NT2/D1 (cell line): ENCODE measurements around the gene POLR2L.

Experiments
- SUZ12 ChIP-seq: IDR thresholded peaks from 2 replicates; pipeline ENCODE4 v1.6.1; 2011; ENCODE audit not compliant: insufficient read length, insufficient read depth; ENCODE audit errors: extremely low read depth
- YY1 ChIP-seq: IDR thresholded peaks from 2 replicates; pipeline ENCODE4 v1.6.1; 2011; ENCODE audit not compliant: insufficient read length, insufficient read depth
- ZNF274 ChIP-seq: IDR thresholded peaks from 2 replicates; pipeline ENCODE4 v1.6.1; 2011; ENCODE audit warnings: mild to moderate bottlenecking, low read depth, low read length

DNA sequence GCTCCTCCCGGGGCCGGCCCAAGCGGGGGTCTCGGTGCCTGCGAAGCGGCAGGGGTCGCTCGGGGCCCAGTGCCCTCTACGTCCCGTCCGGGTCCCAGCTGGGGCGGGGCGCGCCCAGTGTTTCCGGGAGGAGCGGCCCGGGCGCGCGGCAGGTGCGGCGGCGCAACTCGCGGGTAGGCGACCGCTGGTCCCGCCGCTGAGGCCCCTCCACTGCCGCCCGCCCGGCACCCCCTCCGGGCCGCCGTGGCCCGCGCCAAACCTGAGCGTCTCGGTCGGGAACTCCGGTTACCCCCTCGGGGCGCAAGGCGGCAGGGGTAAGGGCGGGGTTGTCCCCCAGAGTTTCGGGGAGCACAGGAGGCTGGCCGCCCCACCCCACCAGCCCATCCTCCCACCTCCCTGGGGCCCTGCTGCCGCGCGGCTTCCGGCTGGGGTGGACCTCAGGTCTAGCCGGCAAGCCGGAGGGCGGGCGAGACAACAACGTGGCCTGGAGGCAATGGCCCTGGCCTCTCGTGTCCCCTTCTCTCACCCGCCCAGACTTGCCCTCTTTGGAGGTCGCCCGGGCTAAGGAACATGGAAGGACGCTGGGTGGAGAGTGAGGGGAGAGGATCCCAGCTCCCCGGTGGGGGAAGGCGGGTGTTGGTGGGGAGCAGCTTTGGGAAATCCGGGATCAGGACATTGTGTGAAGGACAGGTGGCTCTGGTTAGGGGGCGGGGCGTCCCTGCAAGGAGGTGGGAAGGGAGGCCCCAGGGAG, 15.0 kb downstream of the POLR2L start:
- TF ChIP-seq ZNF274 (no peak), YY1 (no peak), SUZ12 (no peak)
